Activated CD8-positive, alpha-beta memory T cell treated with anti-CD3 and anti-CD28 coated beads for 24 hours (primary cell): ENCODE data around the gene PLA2G5.

Experiments
- DNase-seq: peaks from one replicate; pipeline ENCODE4 v3.0.0-alpha.2; 2020

The PLA2G5 gene

GRCh38 chr1:20093303-20093702 lies 23.3 kb downstream of the PLA2G5 start:
- DNase-seq: no peak

DNA sequence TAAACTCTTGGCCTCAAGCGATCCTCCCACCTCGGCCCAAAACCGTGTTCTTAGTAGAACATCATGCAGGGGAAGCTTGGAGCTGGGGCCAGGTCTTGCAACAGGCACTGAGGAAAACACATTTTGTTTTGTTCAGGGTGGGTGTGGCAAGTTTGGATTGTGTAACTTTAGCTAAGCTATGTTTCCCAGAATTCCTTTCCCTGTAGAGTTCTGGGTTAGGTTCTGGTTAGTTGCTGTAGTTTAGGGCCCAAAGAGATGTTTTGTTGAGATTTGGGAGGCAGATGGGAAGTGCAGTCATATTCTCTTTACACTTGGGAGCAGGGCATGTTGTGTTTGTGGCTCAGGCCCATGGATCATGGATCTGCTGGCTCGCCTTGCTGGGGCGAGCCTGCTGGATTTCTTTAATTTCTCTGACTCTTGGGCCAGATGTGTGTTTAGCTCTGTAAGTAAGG lies 24.0 kb downstream of the PLA2G5 start:
- DNase-seq: no peak

DNA sequence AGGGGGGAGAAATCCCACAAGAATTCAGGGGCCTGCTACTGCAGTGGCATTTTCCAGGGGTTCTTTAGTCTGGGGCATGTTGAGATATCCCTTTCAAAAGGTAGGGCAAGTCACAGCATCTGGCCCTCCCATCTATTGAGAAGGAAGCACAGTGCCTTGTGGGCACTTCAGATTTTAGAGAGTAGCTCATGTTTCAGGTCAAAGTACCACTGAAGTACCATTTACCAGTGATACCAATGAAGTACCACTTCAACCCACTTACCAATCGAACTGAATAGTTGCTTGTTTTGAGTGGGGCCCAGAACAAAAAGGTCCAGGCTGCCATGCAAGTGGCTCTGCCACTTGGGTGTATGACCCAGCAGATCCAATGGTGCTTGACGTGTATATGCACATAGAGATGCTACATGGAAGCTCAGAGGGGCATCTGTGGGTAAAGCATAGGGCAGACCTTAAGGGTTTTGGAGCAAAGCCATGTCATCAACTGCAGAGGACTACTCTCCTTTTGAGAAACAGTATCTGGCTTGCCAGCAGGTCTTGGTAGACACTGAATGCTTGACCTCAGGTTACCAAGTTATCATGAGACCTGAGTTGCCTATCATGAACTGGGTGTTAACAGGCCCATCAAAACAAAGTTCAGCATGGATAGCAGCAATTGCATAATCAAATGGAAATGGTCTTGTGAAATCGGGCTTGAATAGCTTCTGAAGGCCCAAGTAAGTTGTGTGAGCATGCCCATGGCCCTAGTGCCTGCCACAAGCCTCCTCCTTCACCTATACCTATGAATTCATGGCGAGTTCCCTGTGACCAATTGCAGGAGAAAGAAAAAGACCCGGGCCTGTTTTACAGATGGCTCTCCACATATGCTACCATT lies 25.8 kb downstream of the PLA2G5 start:
- DNase-seq: no peak

DNA sequence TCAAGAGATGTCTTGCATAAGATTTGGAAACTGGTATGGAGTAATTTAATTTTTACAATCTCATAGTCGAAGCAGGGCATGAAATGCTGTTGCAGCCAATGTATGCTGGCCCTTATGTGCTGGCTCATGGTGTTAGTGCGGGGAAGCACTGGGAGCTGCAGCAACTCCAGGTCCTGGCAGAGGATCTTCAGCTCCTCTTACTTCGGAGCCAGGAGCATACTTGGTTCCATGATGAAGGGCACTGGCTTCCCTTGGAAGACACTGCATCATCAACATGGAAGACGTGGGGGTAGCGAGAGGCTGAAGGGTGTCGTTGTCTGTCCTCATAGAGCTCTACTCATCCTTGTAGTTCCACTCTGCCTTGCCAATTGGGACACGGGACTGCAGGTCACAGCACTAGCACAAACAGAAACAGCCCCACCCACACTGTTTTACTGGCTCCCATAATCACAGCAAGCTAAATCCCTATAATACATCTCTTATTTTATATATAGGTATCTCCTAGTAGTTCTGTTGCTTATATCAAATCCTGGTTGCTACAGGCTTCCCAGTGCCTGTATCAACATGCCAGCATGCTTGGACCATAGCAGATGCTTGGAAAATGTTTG lies 26.9 kb downstream of the PLA2G5 start:
- no peak for DNase-seq

DNA sequence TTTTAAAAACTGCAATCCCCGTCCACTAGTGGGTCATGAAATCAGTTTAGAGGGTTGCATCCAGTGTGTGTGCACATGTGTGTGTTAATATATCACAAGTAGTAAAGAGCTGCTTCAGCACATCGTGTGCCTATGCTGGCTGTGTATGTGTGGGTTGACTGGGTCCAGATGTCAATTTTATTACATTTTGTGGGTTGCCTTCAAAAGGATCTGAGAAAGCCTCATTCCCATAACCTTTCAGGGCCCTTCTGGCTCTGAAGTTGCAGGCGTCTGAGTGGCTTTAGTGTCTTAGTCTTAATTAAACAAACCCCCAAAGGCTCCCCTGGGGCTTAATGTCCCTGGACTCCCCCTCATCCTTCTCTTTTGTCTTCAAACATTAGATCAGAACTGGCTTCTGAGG lies 29.5 kb downstream of the PLA2G5 start:
- DNase-seq: no peak

DNA sequence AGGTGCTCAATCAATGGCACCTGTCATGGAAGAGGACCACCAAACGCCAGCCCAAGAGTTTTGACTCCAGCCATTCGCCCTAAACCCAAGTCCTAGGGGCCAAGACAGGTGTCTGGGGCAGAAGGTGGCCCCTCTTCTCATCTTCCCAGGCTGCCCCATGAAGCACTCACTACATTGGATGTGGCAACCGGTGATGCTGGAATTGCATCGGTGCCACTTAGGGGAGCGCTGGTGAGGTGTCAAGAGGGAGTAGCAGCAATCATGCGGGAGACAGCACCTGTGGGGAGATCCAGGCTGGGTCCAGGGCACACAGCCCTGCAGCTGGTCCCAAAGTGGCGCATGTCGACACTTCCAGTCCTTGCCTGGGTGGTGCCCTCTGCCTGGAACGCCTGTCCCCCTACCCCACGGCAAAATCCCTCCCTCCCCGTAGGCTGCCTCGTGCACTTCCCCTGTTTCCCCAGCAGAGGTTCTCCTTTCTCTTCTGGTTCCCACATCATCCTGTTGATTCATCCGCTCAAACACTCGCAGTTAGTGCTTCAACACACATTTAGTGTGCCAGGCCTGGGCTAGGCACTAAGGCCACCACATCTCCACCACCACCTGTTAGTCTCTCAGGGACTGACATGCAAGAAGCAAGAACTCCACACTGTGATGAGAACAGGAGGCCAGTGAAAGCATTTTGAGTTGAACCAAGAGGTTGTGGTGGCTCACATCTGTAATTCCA lies 30.8 kb downstream of the PLA2G5 start:
- DNase-seq: peak; percentile 61

DNA sequence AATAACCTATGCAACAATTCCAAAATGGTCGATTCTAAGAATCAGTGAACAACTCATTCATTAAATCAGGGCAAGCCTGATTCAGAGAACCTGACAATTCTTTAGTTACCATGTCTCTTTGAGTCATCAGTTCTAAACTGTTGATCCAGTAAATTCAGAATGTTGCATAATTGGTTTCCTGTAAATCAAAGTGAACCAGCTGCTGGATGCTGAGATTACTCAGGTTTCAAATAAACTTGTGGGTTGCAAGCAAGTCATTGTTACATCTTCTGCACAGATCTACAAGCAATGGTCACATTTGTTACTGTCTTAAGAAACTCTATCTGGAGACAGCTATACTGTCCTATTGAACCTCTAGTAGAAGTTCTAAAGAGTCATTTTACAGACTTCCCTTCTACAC lies 32.9 kb downstream of the PLA2G5 start:
- DNase-seq: no peak

DNA sequence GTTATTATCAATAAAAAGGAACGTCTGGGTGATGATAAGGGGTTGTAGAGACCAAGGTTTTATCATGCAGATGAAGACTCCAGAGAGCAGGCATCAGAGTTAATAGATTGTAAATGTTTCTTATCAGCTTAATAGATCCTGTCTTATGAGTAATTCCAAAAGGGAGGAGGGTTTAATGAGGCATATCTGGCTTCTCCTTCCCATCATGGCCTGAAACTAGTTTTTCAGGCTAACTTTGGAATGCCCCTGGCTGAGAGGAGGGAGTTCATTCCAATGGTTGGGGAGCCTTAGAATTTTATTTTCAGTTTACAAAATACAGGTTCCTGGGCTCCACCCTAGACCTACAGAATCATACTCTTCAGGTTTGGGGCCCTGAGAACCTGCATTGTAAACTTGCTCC lies 35.9 kb downstream of the PLA2G5 start:
- DNase-seq: no peak

DNA sequence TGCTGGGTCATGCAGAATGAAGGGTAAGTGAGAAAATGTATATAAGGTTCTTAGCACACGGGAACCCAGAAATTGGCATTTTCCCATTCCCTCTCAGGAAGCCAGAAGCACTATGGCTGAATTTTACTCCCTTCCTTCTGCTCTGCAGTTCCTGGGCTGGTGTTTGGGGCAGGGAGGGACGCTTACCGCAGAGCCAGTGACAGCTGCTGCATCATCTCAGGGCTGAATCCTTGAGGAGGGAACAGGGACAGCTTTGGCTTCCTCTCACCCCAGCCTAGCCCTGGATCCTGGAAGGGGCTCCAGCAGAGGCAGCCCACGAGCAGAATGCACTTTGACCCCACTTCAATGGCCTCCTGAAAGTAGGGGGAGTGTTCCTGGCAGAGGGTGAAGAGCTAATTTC lies 37.4 kb downstream of the PLA2G5 start:
- DNase-seq: no peak

GRCh38 chr1:20107796-20108195 lies 37.8 kb downstream of the PLA2G5 start:
- DNase-seq: no peak

GRCh38 chr1:20108366-20109123 lies 38.6 kb downstream of the PLA2G5 start:
- no peak for DNase-seq

- DNase-seq: no peak
These were observed 39.3 kb downstream of the PLA2G5 start for GRCh38 chr1:20109223-20109856.

DNA sequence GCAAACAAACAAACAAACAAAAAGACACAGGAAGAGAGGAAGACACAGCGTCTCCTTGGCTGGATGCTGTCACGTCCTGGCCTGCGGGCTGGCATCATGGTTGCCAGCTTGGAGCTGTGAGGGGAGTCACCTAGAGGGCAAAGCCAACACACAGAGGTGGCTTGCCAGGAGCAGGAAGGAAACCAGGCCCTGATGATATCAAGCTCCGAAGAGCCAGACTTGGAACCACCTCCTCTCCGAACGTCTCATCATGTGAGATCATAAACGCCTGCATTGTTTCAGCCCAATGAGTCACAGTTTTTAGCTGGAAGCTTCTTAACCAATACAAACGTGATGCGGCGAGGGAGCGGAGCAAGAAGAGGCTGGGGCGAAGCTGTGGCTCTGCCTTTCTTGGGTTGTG lies 40.7 kb downstream of the PLA2G5 start:
- DNase-seq: no peak

DNA sequence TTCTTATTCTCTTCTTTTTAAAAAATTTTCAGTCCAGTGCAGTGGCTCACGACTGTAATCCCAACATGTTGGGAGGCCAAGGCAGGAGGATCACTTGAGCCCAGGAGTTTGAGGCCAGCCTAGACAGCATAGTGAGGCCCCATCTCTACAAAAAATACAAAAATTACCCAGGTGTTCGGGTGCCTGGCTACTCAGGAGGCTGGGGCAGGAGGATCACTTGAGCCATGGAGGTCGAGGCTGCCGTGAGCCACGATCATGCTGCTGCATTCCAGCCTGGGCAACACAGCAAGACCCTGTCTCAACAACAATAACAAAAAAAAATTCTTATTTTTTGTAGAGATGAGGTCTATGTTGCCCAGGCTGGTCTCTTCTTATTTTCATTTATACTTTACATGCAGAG lies 41.5 kb downstream of the PLA2G5 start:
- DNase-seq: no peak

DNA sequence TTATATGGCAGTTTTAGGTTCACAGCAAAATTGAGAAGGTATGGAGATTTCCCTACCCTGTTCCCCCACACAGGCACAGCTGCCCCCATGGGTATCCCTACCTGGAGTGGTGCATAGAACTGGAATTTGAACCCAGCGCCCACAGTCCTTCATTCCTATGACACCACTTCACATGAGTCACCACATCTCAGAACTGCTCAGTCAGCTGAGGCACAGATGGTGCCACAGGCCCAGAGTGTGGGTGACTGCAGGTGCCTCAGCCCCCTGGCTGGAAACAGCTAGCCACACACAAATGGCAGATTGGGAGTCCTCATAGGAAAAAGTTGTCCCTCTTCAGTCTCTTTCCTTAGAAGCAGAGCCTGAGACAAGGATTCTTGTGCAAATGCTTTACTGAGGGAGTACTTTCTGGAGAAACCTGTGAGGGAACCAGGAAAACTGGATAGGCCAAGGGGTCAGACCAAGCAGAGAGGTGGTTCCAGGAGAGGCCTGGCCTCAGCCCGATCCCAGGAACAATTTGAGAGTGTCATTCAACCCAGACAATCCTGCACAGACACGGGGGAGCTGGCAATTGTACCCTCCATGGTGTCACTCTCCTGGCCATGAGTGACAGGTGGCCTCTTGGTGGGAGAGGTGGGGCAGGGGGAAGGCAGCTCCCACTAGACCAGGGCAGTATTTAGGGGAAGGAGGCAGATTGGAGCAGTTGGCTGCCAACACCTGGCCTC lies 42.4 kb downstream of the PLA2G5 start:
- DNase-seq: no peak

- DNase-seq: no peak
These were observed 44.1 kb downstream of the PLA2G5 start for GRCh38 chr1:20114021-20114648.

DNA sequence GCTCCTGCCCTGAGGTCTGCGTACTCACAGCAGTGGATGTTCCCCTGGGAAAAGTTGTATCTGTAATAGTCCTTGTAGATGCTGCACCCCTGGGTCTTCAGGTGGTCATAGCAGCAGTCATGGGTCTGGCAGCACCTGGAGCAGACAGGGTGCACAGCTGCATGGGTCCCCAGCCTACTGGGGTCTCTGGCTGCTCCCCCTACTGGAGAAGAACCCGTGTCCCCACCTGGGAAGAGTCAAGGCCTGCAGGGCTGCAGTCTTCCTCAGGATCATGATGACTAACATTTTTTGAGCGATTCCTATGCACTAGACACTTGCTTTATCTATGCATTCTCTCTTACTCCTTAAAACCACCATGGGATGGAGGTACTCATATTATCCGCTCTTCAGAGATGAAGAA lies 45.5 kb downstream of the PLA2G5 start:
- no peak for DNase-seq

DNA sequence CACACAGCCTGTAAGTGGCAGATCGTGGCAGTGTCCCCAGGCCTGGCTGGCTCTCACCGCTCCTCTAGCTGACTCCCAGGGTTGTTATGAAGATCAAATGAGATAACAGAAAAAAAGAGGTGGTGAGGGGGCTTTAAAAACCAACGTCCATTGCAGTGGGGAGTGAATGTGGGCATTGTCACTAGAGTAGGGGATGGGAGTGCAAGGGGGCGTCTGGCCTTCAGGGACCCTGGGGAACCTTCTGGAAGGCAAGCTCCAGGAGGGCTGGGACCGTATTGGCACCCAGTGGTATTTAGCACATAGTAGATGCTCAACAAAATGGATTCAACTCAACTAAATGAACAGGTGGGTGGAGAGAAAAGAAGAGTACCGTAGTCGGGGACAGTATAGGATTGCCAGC lies 45.9 kb downstream of the PLA2G5 start:
- no peak for DNase-seq

DNA sequence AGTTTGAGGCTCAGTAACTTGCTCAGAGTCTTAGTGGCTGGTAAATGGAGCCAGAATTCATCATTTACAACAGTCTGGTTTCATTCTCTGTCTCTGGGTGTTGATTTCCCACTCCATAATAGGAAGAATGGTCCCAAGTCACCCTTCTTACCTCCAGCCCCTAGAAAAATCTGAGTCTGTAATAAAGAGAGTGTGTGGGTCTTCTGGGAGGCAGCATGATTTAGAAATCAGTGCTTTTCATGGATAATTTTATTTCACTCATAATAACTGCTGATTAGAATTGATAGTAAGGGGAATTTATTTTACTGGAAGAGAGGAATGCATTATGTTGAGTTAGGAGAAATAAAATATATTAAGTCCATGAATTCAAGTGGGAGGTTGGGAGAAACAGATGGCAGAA lies 47.2 kb downstream of the PLA2G5 start:
- DNase-seq: no peak

DNA sequence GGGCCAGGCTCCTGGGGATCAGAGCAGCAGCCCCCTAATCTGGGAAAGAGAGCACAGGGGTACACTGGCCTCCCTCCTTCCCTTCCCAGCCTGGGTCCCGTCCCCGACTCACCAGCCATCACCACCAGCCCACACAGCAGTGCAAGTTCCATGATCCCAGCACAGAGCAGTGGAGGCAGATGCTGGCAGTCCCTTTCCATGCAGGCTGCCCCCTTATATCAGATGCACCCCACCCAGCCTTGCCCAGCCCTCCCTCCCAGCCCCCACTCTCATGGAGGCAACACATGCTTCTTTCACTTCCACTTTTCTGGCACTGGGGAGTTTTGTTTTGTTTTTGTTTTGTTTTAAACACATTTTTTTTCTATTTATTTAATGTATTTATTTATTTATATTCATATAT lies 49.4 kb downstream of the PLA2G5 start, which contains the start of gene PLA2G2D:
TSS of gene PLA2G2D (minus strand) at position 190 of the 400 bp plus-strand sequence. CDS start at position 152, 38 bp downstream.
- no peak for DNase-seq

DNA sequence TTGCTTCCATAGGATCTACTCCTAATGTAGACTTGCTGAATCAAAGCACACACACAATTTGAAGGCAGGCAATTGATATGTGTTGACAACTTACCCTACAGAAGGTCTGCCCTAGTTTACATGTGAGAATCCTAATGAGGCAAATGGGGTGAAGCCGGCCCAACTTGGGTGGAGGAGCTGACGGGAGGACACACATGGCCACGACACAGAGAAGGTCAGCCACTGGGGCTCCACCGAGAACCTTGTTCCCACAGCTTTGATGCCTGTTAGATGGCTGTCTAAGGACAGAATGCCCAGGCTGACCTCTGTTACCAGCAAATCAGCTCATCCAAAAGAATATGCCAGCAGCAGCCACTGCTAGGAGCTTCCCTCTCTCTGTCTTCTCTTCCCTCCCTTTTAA lies 50.8 kb downstream of the PLA2G5 start:
- DNase-seq: no peak
